HEK293 (cell line): ENCODE results near the gene ISX.

Experiments used
- CTCF ChIA-PET: fragments of 350-600 bp; formaldehyde crosslinking; extraction: SDS; loops from one replicate; lab custom pipeline; 2021; ENCODE audit warnings: antibody characterized with exemption; lab: Yijun Ruan, JAX
- POLR2A ChIA-PET: fragments of 300-600 bp; formaldehyde crosslinking; extraction: SDS; loops from one replicate; lab custom pipeline; 2020; ENCODE audit warnings: antibody characterized with exemption, inconsistent platforms; lab: Yijun Ruan, JAX
- H3K27ac ChIP-seq: fragments of 200-500 bp; sonication (Bioruptor generic); 2 replicates; pipeline ENCODE4 v1.5.1; 2014; ENCODE audit warnings: low read depth, low read length, control low read depth, inconsistent platforms; ENCODE audit errors: extremely low read depth
- H3K36me3 ChIP-seq, 2 experiments: fragments of 200-500 bp in 1 of 2; sonication (Bioruptor generic) in 1 of 2; 1 replicate in 1 of 2; 2 replicates in 1 of 2; pipeline ENCODE4 v1.5.1; 2014 to 2017; ENCODE audit warnings: inconsistent platforms in 2 of 2, low read length in 2 of 2; ENCODE audit not compliant: control insufficient read depth in 2 of 2, insufficient read depth in 1 of 2
- H3K4me1 ChIP-seq: fragments of 200-500 bp; sonication (Bioruptor generic); 2 replicates; pipeline ENCODE4 v1.5.1; 2014; ENCODE audit warnings: mild to moderate bottlenecking, low read length, inconsistent platforms; ENCODE audit not compliant: control insufficient read depth, insufficient read depth
- H3K4me3 ChIP-seq: 2 replicates; pipeline ENCODE4 v1.5.1; 2011; ENCODE audit warnings: low read depth, mild to moderate bottlenecking, control low read depth, low read length, moderate library complexity
- H3K9me3 ChIP-seq: fragments of 200-500 bp; sonication (Bioruptor generic); 2 replicates; pipeline ENCODE4 v1.5.1; 2014; ENCODE audit warnings: low read depth, low read length, inconsistent platforms; ENCODE audit not compliant: control insufficient read depth, insufficient read depth
- BCL11A ChIP-seq: fragments of 450-650 bp; formaldehyde crosslinking; IDR thresholded peaks from 2 replicates; pipeline ENCODE4 v1.5.1; 2016; ENCODE audit warnings: low read depth, missing biosample characterization, missing genetic modification characterization
- PRDM2 ChIP-seq: fragments of 450-650 bp; formaldehyde crosslinking; IDR thresholded peaks from 2 replicates; pipeline ENCODE4 v1.5.1; 2016; ENCODE audit warnings: missing biosample characterization, missing genetic modification characterization, borderline replicate concordance
- SCRT2 ChIP-seq: fragments of 450-650 bp; formaldehyde crosslinking; IDR thresholded peaks from 2 replicates; pipeline ENCODE4 v1.5.1; 2016; ENCODE audit warnings: missing biosample characterization, missing genetic modification characterization
- ZBTB6 ChIP-seq: fragments of 450-650 bp; formaldehyde crosslinking; IDR thresholded peaks from 2 replicates; pipeline ENCODE4 v1.5.1; 2017; ENCODE audit warnings: missing biosample characterization, missing genetic modification characterization
- ZNF10 ChIP-seq: fragments of 450-650 bp; formaldehyde crosslinking; IDR thresholded peaks from 2 replicates; pipeline ENCODE4 v1.5.1; 2017; ENCODE audit warnings: missing biosample characterization, missing genetic modification characterization
- ZNF114 ChIP-seq: fragments of 450-650 bp; formaldehyde crosslinking; IDR thresholded peaks from 2 replicates; pipeline ENCODE4 v1.5.0; 2017; ENCODE audit warnings: missing biosample characterization, missing genetic modification characterization
- ZNF121 ChIP-seq: fragments of 450-650 bp; formaldehyde crosslinking; IDR thresholded peaks from 2 replicates; pipeline ENCODE4 v1.5.1; 2016; ENCODE audit warnings: missing biosample characterization, missing genetic modification characterization
- ZNF133 ChIP-seq: fragments of 450-650 bp; formaldehyde crosslinking; IDR thresholded peaks from 2 replicates; pipeline ENCODE4 v1.5.1; 2016; ENCODE audit warnings: missing biosample characterization, missing genetic modification characterization
- ZNF202 ChIP-seq: fragments of 450-650 bp; formaldehyde crosslinking; IDR thresholded peaks from 2 replicates; pipeline ENCODE4 v1.5.1; 2016; ENCODE audit warnings: missing biosample characterization, missing genetic modification characterization, borderline replicate concordance
- ZNF280C ChIP-seq: fragments of 450-650 bp; formaldehyde crosslinking; IDR thresholded peaks from 2 replicates; pipeline ENCODE4 v1.5.1; 2016; ENCODE audit warnings: missing biosample characterization, missing genetic modification characterization
- ZNF366 ChIP-seq: fragments of 450-650 bp; formaldehyde crosslinking; conservative IDR thresholded peaks from 2 replicates; pipeline ENCODE4 v1.5.1; 2016; ENCODE audit warnings: missing biosample characterization, missing genetic modification characterization
- ZNF394 ChIP-seq: fragments of 450-650 bp; formaldehyde crosslinking; IDR thresholded peaks from 2 replicates; pipeline ENCODE4 v1.5.1; 2016; ENCODE audit warnings: missing biosample characterization, missing genetic modification characterization, mild to moderate bottlenecking, moderate library complexity, borderline replicate concordance
- ZNF514 ChIP-seq: fragments of 450-650 bp; formaldehyde crosslinking; IDR thresholded peaks from 2 replicates; pipeline ENCODE4 v1.5.1; 2016; ENCODE audit warnings: missing biosample characterization, missing genetic modification characterization
- ZNF548 ChIP-seq: fragments of 450-650 bp; formaldehyde crosslinking; IDR thresholded peaks from 2 replicates; pipeline ENCODE4 v1.5.1; 2016; ENCODE audit warnings: missing biosample characterization, missing genetic modification characterization
- ZNF571 ChIP-seq: fragments of 450-650 bp; formaldehyde crosslinking; IDR thresholded peaks from 2 replicates; pipeline ENCODE4 v1.5.0; 2017; ENCODE audit warnings: missing biosample characterization, missing genetic modification characterization
- ZNF626 ChIP-seq: fragments of 450-650 bp; sonication (Bioruptor Pico); formaldehyde crosslinking; IDR thresholded peaks from 2 replicates; pipeline ENCODE4 v1.5.1; 2018; ENCODE audit warnings: missing biosample characterization, missing genetic modification characterization, inconsistent platforms
- ZNF701 ChIP-seq: fragments of 450-650 bp; formaldehyde crosslinking; IDR thresholded peaks from 2 replicates; pipeline ENCODE4 v1.5.1; 2016; ENCODE audit warnings: missing biosample characterization, missing genetic modification characterization
- TF ChIP-seq, protein P1 (sequence below): fragments of 450-650 bp; formaldehyde crosslinking; IDR thresholded peaks from 2 replicates; pipeline ENCODE4 v1.5.1; 2017; ENCODE audit warnings: missing biosample characterization, missing genetic modification characterization
- TF ChIP-seq, protein P2 (sequence below): fragments of 450-650 bp; formaldehyde crosslinking; IDR thresholded peaks from 2 replicates; pipeline ENCODE4 v1.5.1; 2016; ENCODE audit warnings: missing biosample characterization, missing genetic modification characterization, low read depth
- TF ChIP-seq, protein P3 (sequence below): fragments of 450-650 bp; formaldehyde crosslinking; IDR thresholded peaks from 2 replicates; pipeline ENCODE4 v1.5.1; 2016; ENCODE audit warnings: missing biosample characterization, missing genetic modification characterization

ISX gene

GRCh38 chr22:35043934-35044319 is 22.0 kb upstream of the ISX start (continued):
- TF ChIP-seq ZNF121 (tag by site-specific recombination): no peak
- TF ChIP-seq ZNF571 (tag by site-specific recombination): no peak
- TF ChIP-seq ZBTB6 (tag by site-specific recombination): no peak
- no peak for TF ChIP-seq ZNF394
- no peak for TF ChIP-seq BCL11A (tag by site-specific recombination)
- no peak for TF ChIP-seq ZNF280C (tag by site-specific recombination)

- Histone ChIP-seq H3K9me3 (no peaks in the 10 kb centered on the region), H3K4me3 (no peak overlapping the region), H3K27ac (no peak overlapping the region), H3K4me1 (no peaks in the 10 kb centered on the region), H3K36me3 (no peaks in the 10 kb centered on the region)
- ChIA-PET POLR2A (no interaction called here), CTCF (interaction anchor here (1.4 kb wide), 1 partner anchor 9 kb away, joined by 5 read pairs; no protein-coding TSS in a partner anchor)
- TF ChIP-seq ZNF202 (tag by site-specific recombination) (no peak), ZNF626 (tag by site-specific recombination) (no peak), PRDM2 (tag by site-specific recombination) (no peak), BCL11A (tag by site-specific recombination) (no peak), ZNF514 (tag by site-specific recombination) (no peak), ZNF548 (tag by site-specific recombination) (no peak), ZNF366 (tag by site-specific recombination) (no peak), ZNF10 (tag by site-specific recombination) (no peak), ZNF701 (tag by site-specific recombination) (no peak), ZNF114 (no peak), SCRT2 (tag by site-specific recombination) (no peak), ZNF133 (tag by site-specific recombination) (no peak)
- TF ChIP-seq, protein P1, sequence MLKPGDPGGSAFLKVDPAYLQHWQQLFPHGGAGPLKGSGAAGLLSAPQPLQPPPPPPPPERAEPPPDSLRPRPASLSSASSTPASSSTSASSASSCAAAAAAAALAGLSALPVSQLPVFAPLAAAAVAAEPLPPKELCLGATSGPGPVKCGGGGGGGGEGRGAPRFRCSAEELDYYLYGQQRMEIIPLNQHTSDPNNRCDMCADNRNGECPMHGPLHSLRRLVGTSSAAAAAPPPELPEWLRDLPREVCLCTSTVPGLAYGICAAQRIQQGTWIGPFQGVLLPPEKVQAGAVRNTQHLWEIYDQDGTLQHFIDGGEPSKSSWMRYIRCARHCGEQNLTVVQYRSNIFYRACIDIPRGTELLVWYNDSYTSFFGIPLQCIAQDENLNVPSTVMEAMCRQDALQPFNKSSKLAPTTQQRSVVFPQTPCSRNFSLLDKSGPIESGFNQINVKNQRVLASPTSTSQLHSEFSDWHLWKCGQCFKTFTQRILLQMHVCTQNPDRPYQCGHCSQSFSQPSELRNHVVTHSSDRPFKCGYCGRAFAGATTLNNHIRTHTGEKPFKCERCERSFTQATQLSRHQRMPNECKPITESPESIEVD (tag by site-specific recombination): no peak
- TF ChIP-seq, protein P2, sequence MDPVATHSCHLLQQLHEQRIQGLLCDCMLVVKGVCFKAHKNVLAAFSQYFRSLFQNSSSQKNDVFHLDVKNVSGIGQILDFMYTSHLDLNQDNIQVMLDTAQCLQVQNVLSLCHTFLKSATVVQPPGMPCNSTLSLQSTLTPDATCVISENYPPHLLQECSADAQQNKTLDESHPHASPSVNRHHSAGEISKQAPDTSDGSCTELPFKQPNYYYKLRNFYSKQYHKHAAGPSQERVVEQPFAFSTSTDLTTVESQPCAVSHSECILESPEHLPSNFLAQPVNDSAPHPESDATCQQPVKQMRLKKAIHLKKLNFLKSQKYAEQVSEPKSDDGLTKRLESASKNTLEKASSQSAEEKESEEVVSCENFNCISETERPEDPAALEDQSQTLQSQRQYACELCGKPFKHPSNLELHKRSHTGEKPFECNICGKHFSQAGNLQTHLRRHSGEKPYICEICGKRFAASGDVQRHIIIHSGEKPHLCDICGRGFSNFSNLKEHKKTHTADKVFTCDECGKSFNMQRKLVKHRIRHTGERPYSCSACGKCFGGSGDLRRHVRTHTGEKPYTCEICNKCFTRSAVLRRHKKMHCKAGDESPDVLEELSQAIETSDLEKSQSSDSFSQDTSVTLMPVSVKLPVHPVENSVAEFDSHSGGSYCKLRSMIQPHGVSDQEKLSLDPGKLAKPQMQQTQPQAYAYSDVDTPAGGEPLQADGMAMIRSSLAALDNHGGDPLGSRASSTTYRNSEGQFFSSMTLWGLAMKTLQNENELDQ (tag by site-specific recombination): no peak
- TF ChIP-seq, protein P3, sequence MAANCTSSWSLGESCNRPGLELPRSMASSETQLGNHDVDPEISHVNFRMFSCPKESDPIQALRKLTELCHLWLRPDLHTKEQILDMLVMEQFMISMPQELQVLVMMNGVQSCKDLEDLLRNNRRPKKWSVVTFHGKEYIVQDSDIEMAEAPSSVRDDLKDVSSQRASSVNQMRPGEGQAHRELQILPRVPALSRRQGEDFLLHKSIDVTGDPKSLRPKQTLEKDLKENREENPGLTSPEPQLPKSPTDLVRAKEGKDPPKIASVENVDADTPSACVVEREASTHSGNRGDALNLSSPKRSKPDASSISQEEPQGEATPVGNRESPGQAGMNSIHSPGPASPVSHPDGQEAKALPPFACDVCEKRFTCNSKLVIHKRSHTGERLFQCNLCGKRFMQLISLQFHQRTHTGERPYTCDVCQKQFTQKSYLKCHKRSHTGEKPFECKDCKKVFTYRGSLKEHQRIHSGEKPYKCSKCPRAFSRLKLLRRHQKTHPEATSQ (tag by site-specific recombination): no peak
Observed at GRCh38 chr22:35044607-35045390, 21.2 kb upstream of the ISX start.
